Sigmoid colon (tissue), 7 donors: ENCODE measurements around the gene DCX. TPM values are rescaled to one million over a fixed set of nuclear protein-coding genes. Genes with fewer than 3 reads are reported as not detected.
"Not testable (repeated sequence)": the region's sequence is repeated elsewhere in the genome, so short reads cannot be mapped to it uniquely, and the experiment has no call there.

ENCODE experiments used
- DNase-seq: peaks from one replicate; pipeline ENCODE4 v3.0.0-alpha.2; 2019
- H3K27ac ChIP-seq, 4 donors: fragments of 200-600 bp; sonication (generic); one replicate each; pipeline ENCODE4 v1.5.1; 2016 to 2019; ENCODE audit warnings: mild to moderate bottlenecking in 1 of 4
- H3K27me3 ChIP-seq, 3 donors: fragments of 200-600 bp; sonication (generic); one replicate each; pipeline ENCODE4 v1.5.1; 2019; ENCODE audit warnings: mild to moderate bottlenecking in 1 of 3
- H3K36me3 ChIP-seq, 4 donors: fragments of 200-600 bp; sonication (generic); one replicate each; pipeline ENCODE4 v1.5.1; 2016 to 2019
- H3K4me1 ChIP-seq, 4 donors: fragments of 200-600 bp; sonication (generic); one replicate each; pipeline ENCODE4 v1.5.1; 2017 to 2019
- H3K4me3 ChIP-seq, 4 donors: fragments of 200-600 bp; sonication (generic); one replicate each; pipeline ENCODE4 v1.5.1; 2017 to 2019; ENCODE audit warnings: mild to moderate bottlenecking in 2 of 4, moderate library complexity in 1 of 4
- H3K9me3 ChIP-seq, 4 donors: fragments of 200-600 bp in 3 of 4; sonication (generic) in 3 of 4; one replicate each; pipeline versions ENCODE4 v1.5.1 to v1.6.1; 2013 to 2019
- EP300 ChIP-seq, 4 donors: sonication (generic); formaldehyde crosslinking; IDR thresholded peaks; one replicate each; pipeline ENCODE4 v1.6.1; 2017; ENCODE audit warnings: antibody characterized with exemption in 4 of 4
- POLR2A ChIP-seq, 2 donors: fragments of 450-650 bp; IDR thresholded peaks; one replicate each; pipeline ENCODE4 v1.6.1; 2016; ENCODE audit warnings: antibody characterized with exemption in 2 of 2, mild to moderate bottlenecking in 2 of 2, moderate library complexity in 2 of 2
- POLR2AphosphoS5 ChIP-seq, 4 donors: sonication (generic); formaldehyde crosslinking; IDR thresholded peaks; one replicate each; pipeline ENCODE4 v1.6.1; 2017; ENCODE audit warnings: antibody characterized with exemption in 4 of 4
- WGBS, 2 donors: extraction: QIAGEN DNeasy Blood & Tissue Kit; methylation state at CpG; one replicate each; pipeline ENCODE4 v1.1.7; 2013; 5-methylcytosine and 5-hydroxymethylcytosine counted together
- intact Hi-C: fragments of 100-400 bp; cut with DNase I; formaldehyde crosslinking; loops from one replicate; pipeline ENCODE4 v1.15.1; 2023
- polyA plus RNA-seq, 3 donors: library from polyadenylated mRNA; stranded (reverse); fragments of 200-250 nt; gene quantifications; one replicate each; pipeline ENCODE4 v1.2.3, GENCODE V29; 2013
- total RNA-seq, 4 donors: library from RNA; depleted of rRNA; stranded (reverse); fragments of >200 nt; gene quantifications; one replicate each; pipeline ENCODE4 v1.1.0, GENCODE V29; 2016
- TF ChIP-seq, protein P1 (sequence below), 4 experiments: fragments of 450-650 bp in 3 of 4; fragments of 200-600 bp in 1 of 4; IDR thresholded peaks; one replicate each; pipeline ENCODE4 v1.5.1; 2016 to 2019; ENCODE audit warnings: antibody characterized with exemption in 4 of 4, mild to moderate bottlenecking in 3 of 4, moderate library complexity in 2 of 4
- donor health status: healthy with polysubstance abuse.
- donor health status: Bipolar disorder and iron deficiency.
- donor health status: healthy.

Gene DCX
- total and polyA plus RNA-seq, 7 donors = under 0.01 to 1.4 (median 0.15) TPM; not detected in 1

GRCh38 chrX:111349934-111350333, 62.1 kb downstream of the DCX start:
- Histone ChIP-seq H3K27me3 (no peaks in the 10 kb centered on the region), H3K4me1 (peaks cover 0 to 7% (median 2%) of the 10 kb centered on the region in 4 donors), H3K9me3 (no peaks in the 10 kb centered on the region), H3K27ac (no peak overlapping the region), H3K4me3 (no peak overlapping the region), H3K36me3 (no peaks in the 10 kb centered on the region)
- DNase-seq = no peak
- intact Hi-C loops = no loop called here
- TF ChIP-seq EP300 (IDR thresholded peaks at IDR 0.05) (no peak), POLR2AphosphoS5 (IDR thresholded peaks at IDR 0.05) (no peak), POLR2A (IDR thresholded peaks at IDR 0.05) (no peak)
- TF ChIP-seq, protein P1, sequence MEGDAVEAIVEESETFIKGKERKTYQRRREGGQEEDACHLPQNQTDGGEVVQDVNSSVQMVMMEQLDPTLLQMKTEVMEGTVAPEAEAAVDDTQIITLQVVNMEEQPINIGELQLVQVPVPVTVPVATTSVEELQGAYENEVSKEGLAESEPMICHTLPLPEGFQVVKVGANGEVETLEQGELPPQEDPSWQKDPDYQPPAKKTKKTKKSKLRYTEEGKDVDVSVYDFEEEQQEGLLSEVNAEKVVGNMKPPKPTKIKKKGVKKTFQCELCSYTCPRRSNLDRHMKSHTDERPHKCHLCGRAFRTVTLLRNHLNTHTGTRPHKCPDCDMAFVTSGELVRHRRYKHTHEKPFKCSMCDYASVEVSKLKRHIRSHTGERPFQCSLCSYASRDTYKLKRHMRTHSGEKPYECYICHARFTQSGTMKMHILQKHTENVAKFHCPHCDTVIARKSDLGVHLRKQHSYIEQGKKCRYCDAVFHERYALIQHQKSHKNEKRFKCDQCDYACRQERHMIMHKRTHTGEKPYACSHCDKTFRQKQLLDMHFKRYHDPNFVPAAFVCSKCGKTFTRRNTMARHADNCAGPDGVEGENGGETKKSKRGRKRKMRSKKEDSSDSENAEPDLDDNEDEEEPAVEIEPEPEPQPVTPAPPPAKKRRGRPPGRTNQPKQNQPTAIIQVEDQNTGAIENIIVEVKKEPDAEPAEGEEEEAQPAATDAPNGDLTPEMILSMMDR (IDR thresholded peaks at IDR 0.05) = no peak

DNA sequence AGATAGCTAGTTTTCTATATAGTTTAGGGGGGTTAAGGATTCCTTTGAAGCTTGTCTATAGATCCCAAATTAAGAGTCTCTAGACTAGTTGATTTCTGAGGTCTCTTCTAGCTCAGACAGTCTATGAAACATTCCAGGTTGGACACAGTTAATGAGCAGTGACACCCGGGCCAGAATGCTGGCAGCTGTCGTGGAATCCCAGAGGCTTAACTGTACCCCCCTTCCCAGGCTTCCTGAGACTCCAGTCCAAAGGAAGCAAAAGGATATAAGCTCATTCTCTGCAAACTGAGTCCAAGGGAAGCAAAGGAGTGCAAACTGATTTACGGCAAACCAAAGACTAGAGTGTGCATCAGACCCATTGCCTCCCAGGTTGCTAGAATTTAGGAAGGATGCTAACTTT, 62.9 kb downstream of the DCX start:
- TF ChIP-seq POLR2AphosphoS5 (IDR thresholded peaks at IDR 0.05) (no peak), POLR2A (IDR thresholded peaks at IDR 0.05) (no peak), EP300 (IDR thresholded peaks at IDR 0.05) (no peak)
- TF ChIP-seq, protein P1 (IDR thresholded peaks at IDR 0.05) = no peak
- intact Hi-C loops = no loop called here

DNA sequence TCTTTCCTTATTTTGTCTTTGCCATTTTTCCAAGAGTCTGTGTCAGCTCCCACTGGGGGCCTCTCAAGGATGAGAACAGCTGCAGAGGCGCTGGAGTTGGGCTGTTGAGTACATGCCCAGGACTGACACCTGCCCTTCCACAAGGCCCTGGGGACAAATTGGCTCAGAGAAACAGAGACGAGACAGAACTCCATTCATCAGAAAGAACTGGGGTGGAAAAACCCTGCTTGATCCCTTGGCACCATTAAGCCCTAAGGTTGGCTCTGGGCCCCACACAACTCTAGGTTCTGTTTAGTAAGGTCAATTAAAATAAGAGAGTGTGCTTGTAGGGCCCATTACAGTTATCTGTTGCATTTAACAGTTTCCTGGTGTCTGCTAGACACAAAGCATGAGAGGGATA, 63.6 kb downstream of the DCX start:
- Histone ChIP-seq H3K36me3 (no peaks in the 10 kb centered on the region), H3K4me3 (no peak overlapping the region), H3K9me3 (no peaks in the 10 kb centered on the region), H3K4me1 (peaks cover 0 to 7% (median 2%) of the 10 kb centered on the region in 4 donors), H3K27ac (no peak overlapping the region), H3K27me3 (no peaks in the 10 kb centered on the region)
- 63 to 71% methylated on average over 2 of the region's 2 CpGs for WGBS, 2 donors
- no peak for DNase-seq
- TF ChIP-seq, protein P1 (IDR thresholded peaks at IDR 0.05) = no peak
- TF ChIP-seq EP300 (IDR thresholded peaks at IDR 0.05) = no peak
- no peak for TF ChIP-seq POLR2AphosphoS5 (IDR thresholded peaks at IDR 0.05)
- no peak for TF ChIP-seq POLR2A (IDR thresholded peaks at IDR 0.05)
- intact Hi-C loops = no loop called here

More for the DNA sequence above, 62.9 kb downstream of the DCX start:
- Histone ChIP-seq H3K27me3 (no peaks in the 10 kb centered on the region), H3K9me3 (no peaks in the 10 kb centered on the region), H3K4me1 (peaks cover 0 to 7% (median 2%) of the 10 kb centered on the region in 4 donors), H3K4me3 (no peak overlapping the region), H3K36me3 (no peaks in the 10 kb centered on the region), H3K27ac (no peak overlapping the region)
- 57 to 70% methylated on average over 3 of the region's 3 CpGs for WGBS, 2 donors
- no peak for DNase-seq

GRCh38 chrX:111346150-111346549, 65.8 kb downstream of the DCX start:
- H3K36me3 ChIP-seq, H3K27me3 ChIP-seq, H3K4me3 ChIP-seq, H3K27ac ChIP-seq, H3K9me3 ChIP-seq, DNase-seq, H3K4me1 ChIP-seq, intact Hi-C loops: not testable (repeated sequence)

GRCh38 chrX:111340054-111340453, 71.9 kb downstream of the DCX start:
- H3K9me3 ChIP-seq = no peaks in the 10 kb centered on the region
- no peaks in the 10 kb centered on the region for H3K4me1 ChIP-seq
- no peaks in the 10 kb centered on the region for H3K27me3 ChIP-seq
- WGBS, 2 donors = 70 to 90% methylated on average over 2 of the region's 2 CpGs
- no peak overlapping the region for H3K4me3 ChIP-seq
- no peak overlapping the region for H3K27ac ChIP-seq
- no peaks in the 10 kb centered on the region for H3K36me3 ChIP-seq
- TF ChIP-seq, protein P1 (IDR thresholded peaks at IDR 0.05) = no peak
- TF ChIP-seq POLR2AphosphoS5 (IDR thresholded peaks at IDR 0.05) (no peak), EP300 (IDR thresholded peaks at IDR 0.05) (no peak), POLR2A (IDR thresholded peaks at IDR 0.05) (no peak)
- DNase-seq = no peak
- intact Hi-C loops = no loop called here
